Loucy (cell line): ENCODE data around the gene FLT4.

Source experiments
- CTCF ChIP-seq: fragments of 200-600 bp; sonication (generic); conservative IDR thresholded peaks from 2 replicates; pipeline ENCODE4 v1.5.1; 2014; ENCODE audit warnings: mild to moderate bottlenecking, antibody characterized with exemption, low read length
- EZH2phosphoT487 ChIP-seq: fragments of 200-600 bp; IDR thresholded peaks from 2 replicates; pipeline ENCODE4 v1.6.1; 2018; ENCODE audit warnings: antibody characterized with exemption, mild to moderate bottlenecking, moderate library complexity, borderline replicate concordance

GRCh38 chr5:180630426-180630825 lies 19.0 kb downstream of the FLT4 start:
- TF ChIP-seq CTCF: no peak
- no peak for TF ChIP-seq EZH2phosphoT487
